ENCODE measurements around the gene PLAGL2. TPM values are rescaled to one million over a fixed set of nuclear protein-coding genes. Genes with fewer than 3 reads are reported as not detected.
A peak's percentile ranks its signal among the peaks of the same experiment; 100 is the strongest.

The PLAGL2 gene
- total and polyA plus RNA-seq, 4 donors: 4.6 to 15.8 (median 12.9) TPM

DNA sequence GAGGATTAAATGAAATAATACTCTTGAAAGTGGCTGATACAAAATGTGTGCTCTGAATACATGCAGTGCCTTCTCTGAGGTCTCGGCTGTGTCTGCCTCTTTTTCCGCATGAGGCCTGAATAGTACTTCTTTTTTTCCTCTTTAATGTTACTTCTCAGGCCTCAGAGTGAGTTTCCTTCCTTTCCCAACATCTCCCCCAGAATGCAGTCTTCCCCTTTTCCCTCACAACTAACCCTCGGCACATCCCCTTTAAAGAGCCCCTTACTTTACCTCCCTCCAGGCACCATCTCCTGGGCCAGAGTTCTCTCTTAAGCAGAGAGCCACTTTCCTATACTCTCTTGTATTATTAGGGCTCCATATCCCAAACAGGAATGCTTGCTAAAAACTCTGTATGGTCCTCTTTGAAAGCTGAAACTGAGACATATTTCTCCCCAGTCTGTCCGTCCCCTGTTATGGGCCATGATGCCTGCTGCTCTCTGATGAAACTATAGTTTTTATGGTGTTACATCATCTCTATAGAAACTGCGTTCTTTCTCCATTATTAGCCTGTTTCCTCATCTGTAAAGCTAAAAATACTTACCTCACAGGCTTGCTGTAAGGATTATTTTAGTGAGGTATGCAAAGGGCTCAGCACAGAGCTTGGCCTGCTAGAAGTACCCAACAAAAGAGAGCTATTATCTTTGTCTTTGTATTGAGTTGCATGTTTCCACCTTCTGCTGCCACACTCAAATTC is 2.3 kb downstream of the PLAGL2 start:
- ATAC-seq (ENCODE audit: insufficient read depth, low FRiP score) (no peak), DNase-seq (no peak)
- 24 to 42% methylated on average over 5 of the region's 5 CpGs for WGBS, 2 donors
- Histone ChIP-seq H3K36me3 (ENCODE audit: control insufficient read depth in 4 of 4, insufficient read depth in 4 of 4, low read length in 4 of 4) (peaks cover 5 to 18% (median 13%) of the 10 kb centered on the region in 4 donors), H3K9me3 (ENCODE audit: control insufficient read depth in 4 of 4, insufficient read depth in 3 of 4, low read length in 3 of 4) (no peaks in the 10 kb centered on the region), H3K27ac (ENCODE audit: low read depth in 1 of 2, low read length in 1 of 2) (peak overlapping the region; percentile 72 to 98), H3K4me1 (ENCODE audit: control insufficient read depth in 5 of 5, insufficient read depth in 5 of 5, low read length in 5 of 5) (peaks cover 12 to 47% (median 18%) of the 10 kb centered on the region in 5 donors), H3K27me3 (ENCODE audit: control insufficient read depth in 3 of 3, insufficient read depth in 3 of 3, low read length in 2 of 3) (no peaks in the 10 kb centered on the region), H3K9ac (ENCODE audit: insufficient read depth in 1 of 2, low read length in 2 of 2) (peak overlapping the region; percentile 46 to 59), H3K4me3 (no peak overlapping the region)
- TF ChIP-seq, protein P1, sequence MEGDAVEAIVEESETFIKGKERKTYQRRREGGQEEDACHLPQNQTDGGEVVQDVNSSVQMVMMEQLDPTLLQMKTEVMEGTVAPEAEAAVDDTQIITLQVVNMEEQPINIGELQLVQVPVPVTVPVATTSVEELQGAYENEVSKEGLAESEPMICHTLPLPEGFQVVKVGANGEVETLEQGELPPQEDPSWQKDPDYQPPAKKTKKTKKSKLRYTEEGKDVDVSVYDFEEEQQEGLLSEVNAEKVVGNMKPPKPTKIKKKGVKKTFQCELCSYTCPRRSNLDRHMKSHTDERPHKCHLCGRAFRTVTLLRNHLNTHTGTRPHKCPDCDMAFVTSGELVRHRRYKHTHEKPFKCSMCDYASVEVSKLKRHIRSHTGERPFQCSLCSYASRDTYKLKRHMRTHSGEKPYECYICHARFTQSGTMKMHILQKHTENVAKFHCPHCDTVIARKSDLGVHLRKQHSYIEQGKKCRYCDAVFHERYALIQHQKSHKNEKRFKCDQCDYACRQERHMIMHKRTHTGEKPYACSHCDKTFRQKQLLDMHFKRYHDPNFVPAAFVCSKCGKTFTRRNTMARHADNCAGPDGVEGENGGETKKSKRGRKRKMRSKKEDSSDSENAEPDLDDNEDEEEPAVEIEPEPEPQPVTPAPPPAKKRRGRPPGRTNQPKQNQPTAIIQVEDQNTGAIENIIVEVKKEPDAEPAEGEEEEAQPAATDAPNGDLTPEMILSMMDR (IDR thresholded peaks at IDR 0.05; ENCODE audit: control extremely low read depth, extremely low read depth): no peak

DNA sequence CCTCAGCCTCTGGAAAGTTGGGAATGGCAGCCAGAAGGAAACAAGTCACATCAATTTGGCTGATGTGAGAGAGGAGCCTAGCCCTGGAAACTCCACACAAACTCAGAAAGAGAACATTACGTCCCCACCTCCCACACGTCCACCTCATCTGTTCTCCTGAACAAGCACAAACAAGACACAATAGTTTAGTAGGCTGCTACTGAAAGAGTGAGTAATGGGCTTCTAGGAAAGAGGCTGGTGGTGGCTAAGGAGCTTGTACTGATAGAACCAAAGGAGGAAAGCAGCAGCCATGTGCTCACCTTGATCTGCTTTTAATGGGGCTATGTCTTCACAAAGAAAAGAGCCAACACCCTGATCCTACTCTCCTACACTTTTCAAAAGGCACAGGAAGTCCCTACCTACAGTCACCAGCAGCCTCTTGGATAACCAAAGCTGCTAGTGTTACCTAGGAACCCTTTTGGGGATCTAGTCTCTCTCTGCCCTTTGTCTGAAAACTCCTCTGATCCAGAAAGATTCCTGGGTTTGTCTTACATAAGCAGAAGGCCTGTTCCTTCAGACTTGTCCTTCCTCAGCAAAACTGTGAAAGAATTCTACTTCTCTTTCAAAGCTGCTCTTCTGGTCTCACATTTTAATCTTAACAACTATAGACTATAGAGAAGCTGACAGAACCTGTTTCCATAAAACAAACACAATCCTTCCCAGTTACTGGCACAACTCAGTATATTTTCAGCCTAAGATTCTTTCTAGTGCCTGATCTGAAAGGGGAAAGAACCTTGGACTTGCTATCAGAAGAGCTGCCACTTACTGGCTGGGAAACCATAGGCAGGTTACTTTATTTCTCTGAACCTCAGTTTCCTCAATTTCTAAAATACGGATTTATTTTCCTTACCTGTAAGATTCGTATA is 3.1 kb downstream of the PLAGL2 start:
- ATAC-seq (ENCODE audit: insufficient read depth, low FRiP score) (no peak), DNase-seq (peak in 2 of 3 donors; percentile 55 to 74)
- WGBS, 2 donors: 36 to 46% methylated on average over 4 of the region's 4 CpGs
- Histone ChIP-seq H3K4me3 (no peak overlapping the region), H3K4me1 (ENCODE audit: control insufficient read depth in 5 of 5, insufficient read depth in 5 of 5, low read length in 5 of 5) (peaks cover 12 to 47% (median 18%) of the 10 kb centered on the region in 5 donors), H3K27ac (ENCODE audit: low read depth in 1 of 2, low read length in 1 of 2) (peak overlapping the region; percentile 72 to 98), H3K36me3 (ENCODE audit: control insufficient read depth in 4 of 4, insufficient read depth in 4 of 4, low read length in 4 of 4) (peaks cover 11 to 21% (median 17%) of the 10 kb centered on the region in 4 donors), H3K9me3 (ENCODE audit: control insufficient read depth in 4 of 4, insufficient read depth in 3 of 4, low read length in 3 of 4) (no peaks in the 10 kb centered on the region), H3K9ac (ENCODE audit: insufficient read depth in 1 of 2, low read length in 2 of 2) (peak overlapping the region; percentile 59 to 70), H3K27me3 (ENCODE audit: control insufficient read depth in 3 of 3, insufficient read depth in 3 of 3, low read length in 2 of 3) (no peaks in the 10 kb centered on the region)
- TF ChIP-seq, protein P1 (IDR thresholded peaks at IDR 0.05; ENCODE audit: control extremely low read depth, extremely low read depth): no peak

DNA sequence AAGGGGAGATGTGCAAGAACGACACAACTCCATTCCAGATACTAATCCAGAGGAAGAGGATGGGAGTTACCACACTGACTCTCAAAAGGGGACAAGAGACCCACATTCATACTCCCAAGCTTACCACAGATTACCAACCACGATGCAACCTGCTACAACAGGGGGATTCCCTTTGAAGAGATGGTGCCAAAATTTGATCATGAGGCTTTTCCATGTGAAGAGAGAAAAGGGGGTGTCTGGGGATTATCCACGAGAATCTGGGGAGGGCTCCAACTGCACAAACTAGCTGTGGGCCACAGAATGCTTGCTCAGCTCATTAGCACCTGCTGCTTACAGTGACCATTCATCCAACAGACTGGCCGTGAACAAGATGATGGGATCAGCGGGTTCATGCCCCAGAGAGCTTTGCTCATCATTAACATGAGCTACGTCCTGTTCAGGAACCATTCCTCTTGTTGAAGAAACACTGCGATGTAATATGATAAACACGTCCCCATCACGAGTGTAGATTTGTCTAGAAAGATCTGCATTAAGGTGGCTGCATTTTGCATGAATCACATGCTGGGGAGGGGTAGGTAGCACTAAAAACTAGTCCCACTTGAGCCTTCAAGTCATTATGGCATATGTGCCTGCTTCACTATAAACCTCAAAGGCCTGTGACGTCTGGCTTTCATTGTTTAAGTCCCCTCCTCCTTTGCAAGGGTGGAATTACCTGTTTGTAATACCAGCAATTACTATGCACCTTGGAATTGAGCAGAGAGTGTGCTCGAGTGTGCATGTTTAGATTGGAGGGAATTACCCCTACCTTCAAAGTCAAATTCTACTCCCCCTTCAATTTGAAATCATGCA is 4.0 kb downstream of the PLAGL2 start:
- Histone ChIP-seq H3K27ac (ENCODE audit: low read depth in 1 of 2, low read length in 1 of 2) (peak overlapping the region; percentile 69 to 98), H3K9ac (ENCODE audit: insufficient read depth in 1 of 2, low read length in 2 of 2) (peak overlapping the region; percentile 43 to 70), H3K9me3 (ENCODE audit: control insufficient read depth in 4 of 4, insufficient read depth in 3 of 4, low read length in 3 of 4) (no peaks in the 10 kb centered on the region), H3K4me1 (ENCODE audit: control insufficient read depth in 5 of 5, insufficient read depth in 5 of 5, low read length in 5 of 5) (peaks cover 11 to 47% (median 18%) of the 10 kb centered on the region in 5 donors), H3K27me3 (ENCODE audit: control insufficient read depth in 3 of 3, insufficient read depth in 3 of 3, low read length in 2 of 3) (no peaks in the 10 kb centered on the region), H3K4me3 (no peak overlapping the region), H3K36me3 (ENCODE audit: control insufficient read depth in 4 of 4, insufficient read depth in 4 of 4, low read length in 4 of 4) (peaks cover 14 to 25% (median 22%) of the 10 kb centered on the region in 4 donors)
- ATAC-seq (ENCODE audit: insufficient read depth, low FRiP score) (no peak), DNase-seq (peak; percentile 39 to 79 (median 63))
- TF ChIP-seq, protein P1 (IDR thresholded peaks at IDR 0.05; ENCODE audit: control extremely low read depth, extremely low read depth): no peak
- WGBS, 2 donors: 60 to 64% methylated on average over 11 of the region's 11 CpGs
